Motor neuron (in vitro differentiated cells): ENCODE results near the gene SLC25A13. TPM values are rescaled to one million over a fixed set of nuclear protein-coding genes. Genes with fewer than 3 reads are reported as not detected.
"Not testable (repeated sequence)": the region's sequence is repeated elsewhere in the genome, so short reads cannot be mapped to it uniquely, and the experiment has no call there.

Experiments
- ATAC-seq, 8 experiments: fragments of 200-7000 bp; cut with Tn5 transposase; replicated peaks in 6 of 8; 2 replicates each; pipeline ENCODE4 v1.8.0; 2021; ENCODE audit warnings: mild to moderate bottlenecking in 8 of 8, moderate library complexity in 8 of 8
- H3K27ac ChIP-seq, 2 donors: fragments of 250-450 bp; sonication (Bioruptor Pico); 2 replicates each; pipeline ENCODE4 v1.9.0; 2021; ENCODE audit warnings: antibody characterized with exemption in 2 of 2, mild to moderate bottlenecking in 2 of 2, moderate library complexity in 1 of 2
- H3K4me1 ChIP-seq, 2 donors: fragments of 250-450 bp; sonication (Bioruptor Pico); replicated peaks in 1 of 2; 2 replicates each; pipeline ENCODE4 v1.6.1; 2021; ENCODE audit warnings: antibody characterized with exemption in 2 of 2, mild to moderate bottlenecking in 2 of 2, moderate library complexity in 1 of 2
- H3K4me3 ChIP-seq, 5 donors: fragments of 250-450 bp; sonication (Bioruptor Pico); 2 replicates each; pipeline ENCODE4 v1.9.0; 2021; ENCODE audit warnings: antibody characterized with exemption in 5 of 5, mild to moderate bottlenecking in 5 of 5, moderate library complexity in 4 of 5
- WGBS, 10 experiments: fragments of 450-650 bp; shearing (Covaris generic); methylation state at CpG; one replicate each; pipeline ENCODE4 v1.0.0; 2022; 5-methylcytosine and 5-hydroxymethylcytosine counted together
- in situ Hi-C, 9 experiments: fragments of 400-800 bp; cut with MboI; loops; one replicate each; pipeline ENCODE4 v1.15.0; 2021; ENCODE audit warnings: low sequenced_read_pairs in 9 of 9, low pct_unique_long_range_greater_than_20kb in 2 of 9; ENCODE audit not compliant: unreplicated experiment in 9 of 9
- total RNA-seq, 8 experiments: library from RNA; unstranded; fragments of 300-600 nt; gene quantifications; 2 replicates each; pipeline versions ENCODE4 v1.2.3 to v1.2.4, GENCODE V29; 2022

SLC25A13 gene
- total RNA-seq, 8 experiments from 2014 or later = 18.1 to 46.9 (median 29.1) TPM

- in situ Hi-C loops = no loop called here
- Histone ChIP-seq H3K4me3 (no peak overlapping the region), H3K27ac (no peak overlapping the region), H3K4me1 (no peaks in the 10 kb centered on the region)
- ATAC-seq = peak in 3 of 8 experiments; percentile 59 to 72 (median 62)
Measured at GRCh38 chr7:96179837-96180236, 142.1 kb downstream of the SLC25A13 start.

DNA sequence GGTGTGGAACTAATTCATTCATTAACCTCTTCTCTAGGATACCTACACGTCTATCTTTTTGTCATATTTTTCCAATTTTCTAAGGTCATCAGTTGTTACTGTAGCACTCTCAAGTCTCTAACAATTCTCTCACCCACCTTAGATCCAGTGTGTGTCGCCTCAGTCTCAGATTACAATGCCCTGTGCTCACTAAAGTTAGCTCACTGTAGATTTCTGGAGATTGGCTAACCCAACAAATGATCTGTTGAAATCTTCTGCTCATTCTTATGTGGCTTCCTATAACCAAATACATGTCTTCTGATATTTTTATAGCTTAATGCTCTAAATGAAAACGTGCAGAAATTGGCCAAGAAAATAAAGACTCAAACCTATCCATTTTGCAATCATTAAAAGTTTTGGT, 142.6 kb downstream of the SLC25A13 start:
- in situ Hi-C loops = no loop called here
- Histone ChIP-seq H3K27ac (no peak overlapping the region), H3K4me3 (no peak overlapping the region), H3K4me1 (no peaks in the 10 kb centered on the region)
- peak in 1 of 8 experiments; percentile 18 for ATAC-seq
- WGBS, 10 experiments = 47 to 100% (median 79%) methylated on average over 1 to 3 of the region's 3 CpGs; no CpG with 5 or more reads in 1 of the 10 experiments

GRCh38 chr7:96178581-96178980, 143.3 kb downstream of the SLC25A13 start:
- peak in 4 of 8 experiments; percentile 26 to 81 (median 64) for ATAC-seq
- no peak overlapping the region for H3K4me3 ChIP-seq
- no peaks in the 10 kb centered on the region for H3K4me1 ChIP-seq
- 17 to 86% (median 80%) methylated on average over 1 to 2 of the region's 2 CpGs; no CpG with 5 or more reads in 3 of the 10 experiments for WGBS, 10 experiments
- H3K27ac ChIP-seq = no peak overlapping the region
- in situ Hi-C loops = no loop called here

DNA sequence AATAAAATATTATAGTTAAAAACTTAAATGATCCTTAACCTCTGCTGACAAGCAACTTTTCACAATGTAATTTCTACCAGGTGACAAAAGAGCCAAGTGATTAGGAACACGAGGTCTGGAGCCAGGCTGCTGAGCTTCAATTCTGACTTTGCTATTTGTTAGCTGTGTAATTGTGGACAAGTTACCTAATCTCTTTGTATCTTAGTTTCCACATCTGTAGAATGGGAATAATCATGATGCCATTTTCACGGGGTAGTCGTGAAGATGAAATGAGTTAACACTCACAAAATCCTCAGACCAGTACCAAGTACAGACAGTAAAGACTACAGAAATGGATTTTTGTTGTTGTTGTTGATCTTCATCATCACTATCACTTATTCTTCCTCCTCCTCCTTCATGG, 144.5 kb downstream of the SLC25A13 start:
- in situ Hi-C loops = no loop called here
- 78 to 100% (median 100%) methylated on average over 1 to 3 of the region's 3 CpGs; no CpG with 5 or more reads in 1 of the 10 experiments for WGBS, 10 experiments
- Histone ChIP-seq H3K4me3 (no peak overlapping the region), H3K27ac (no peak overlapping the region), H3K4me1 (no peaks in the 10 kb centered on the region)
- ATAC-seq = no peak

DNA sequence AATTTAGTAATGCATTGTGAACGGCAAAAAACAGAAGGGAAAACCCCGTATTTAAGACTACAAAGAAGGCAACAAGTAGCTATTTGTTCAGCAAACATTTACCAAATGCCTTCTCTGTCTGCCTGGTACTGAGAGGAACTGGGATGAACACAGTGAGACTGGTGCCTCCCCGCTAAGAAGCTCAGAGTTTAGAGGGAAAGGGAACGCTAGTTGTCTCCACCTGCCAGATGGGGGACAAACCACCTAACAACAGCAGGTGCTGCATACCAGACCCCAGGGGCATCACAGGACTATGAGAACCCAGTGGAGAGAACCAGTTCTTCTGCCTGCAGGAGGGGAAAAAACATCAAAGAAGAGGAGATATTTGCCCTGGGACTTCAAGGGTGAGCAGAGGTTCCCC, 147.1 kb downstream of the SLC25A13 start:
- no peak overlapping the region for H3K4me3 ChIP-seq
- H3K4me1 ChIP-seq = no peaks in the 10 kb centered on the region
- 20 to 100% (median 64%) methylated on average over 1 to 3 of the region's 4 CpGs; no CpG with 5 or more reads in 3 of the 10 experiments for WGBS, 10 experiments
- H3K27ac ChIP-seq = no peak overlapping the region
- in situ Hi-C loops = no loop called here
- peak in 2 of 8 experiments; percentile 35 to 96 for ATAC-seq

DNA sequence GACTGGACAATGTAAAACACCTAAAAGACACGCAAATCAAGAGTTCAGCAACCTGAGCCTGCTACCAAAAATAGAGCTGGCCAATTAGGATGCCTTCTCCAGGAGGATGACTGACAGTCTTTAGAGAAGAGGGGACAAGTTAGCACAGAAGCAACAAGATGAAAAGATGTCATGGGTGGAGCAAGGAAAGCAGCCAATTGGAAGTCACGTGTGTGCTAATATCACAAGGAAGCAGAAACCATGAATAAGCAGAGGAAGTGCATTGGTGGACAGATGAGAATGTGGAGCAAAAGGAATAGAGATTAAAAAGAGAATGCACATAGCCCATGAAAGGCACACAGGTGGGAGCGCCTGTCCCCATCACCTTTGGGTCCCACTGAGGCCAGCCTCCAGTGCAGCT, 148.1 kb downstream of the SLC25A13 start:
- no peaks in the 10 kb centered on the region for H3K4me1 ChIP-seq
- WGBS, 10 experiments = 80 to 100% (median 100%) methylated on average over 1 to 3 of the region's 3 CpGs; no CpG with 5 or more reads in 1 of the 10 experiments
- H3K4me3 ChIP-seq = no peak overlapping the region
- in situ Hi-C loops = no loop called here
- ATAC-seq = no peak
- H3K27ac ChIP-seq = no peak overlapping the region

DNA sequence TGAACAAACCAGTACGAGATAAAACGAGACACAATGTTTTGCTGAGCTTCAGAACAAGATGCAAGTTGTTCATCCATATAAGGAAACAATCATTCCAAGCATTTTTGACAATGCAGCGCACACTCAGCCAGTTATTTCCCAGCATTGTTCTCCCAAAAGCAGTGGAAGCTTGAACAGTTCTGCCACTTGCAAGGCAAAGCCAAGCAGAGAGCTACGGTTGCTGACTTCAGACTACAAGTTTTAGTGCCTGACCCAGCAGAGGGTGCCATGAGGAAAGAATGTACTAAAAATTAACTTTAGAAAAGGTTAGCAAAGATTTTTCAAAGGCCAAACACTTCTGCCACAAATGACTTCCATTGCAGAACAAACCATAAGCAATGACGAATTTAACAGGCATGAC, 152.5 kb downstream of the SLC25A13 start:
- ATAC-seq = no peak
- no peaks in the 10 kb centered on the region for H3K4me1 ChIP-seq
- 64 to 93% (median 77%) methylated on average over 3 to 5 of the region's 5 CpGs for WGBS, 10 experiments
- no peak overlapping the region for H3K27ac ChIP-seq
- in situ Hi-C loops = no loop called here
- no peak overlapping the region for H3K4me3 ChIP-seq

DNA sequence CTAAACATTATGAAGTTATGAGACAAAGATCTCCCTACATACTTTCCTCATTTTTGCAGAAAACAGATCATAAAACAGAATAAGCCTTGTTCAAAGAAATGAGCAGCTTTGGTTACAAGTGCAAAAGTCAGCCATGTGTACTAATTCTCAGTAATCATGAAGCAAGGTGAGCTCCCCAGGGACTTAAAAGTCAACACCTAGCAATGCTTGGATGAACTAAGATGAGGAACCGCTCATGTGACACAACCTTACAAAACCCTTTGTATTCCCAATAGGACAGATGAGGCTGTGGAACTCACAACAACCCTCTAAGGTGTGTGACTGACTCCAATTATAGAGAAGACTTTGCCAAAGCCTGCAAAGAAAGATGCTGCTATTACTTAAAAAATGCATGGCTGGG, 154.5 kb downstream of the SLC25A13 start:
- ATAC-seq = no peak
- Histone ChIP-seq H3K4me3 (no peak overlapping the region), H3K4me1 (no peaks in the 10 kb centered on the region), H3K27ac (no peak overlapping the region)
- 100% methylated on average over 1 of the region's 1 CpG; no CpG with 5 or more reads in 7 of the 10 experiments for WGBS, 10 experiments
- in situ Hi-C loops = no loop called here

GRCh38 chr7:96161897-96162296, 160.0 kb downstream of the SLC25A13 start:
- H3K27ac ChIP-seq = no peak overlapping the region
- no peak overlapping the region for H3K4me3 ChIP-seq
- in situ Hi-C loops = no loop called here
- no peak for ATAC-seq
- H3K4me1 ChIP-seq = no peaks in the 10 kb centered on the region
- 83 to 100% (median 94%) methylated on average over 3 of the region's 3 CpGs; no CpG with 5 or more reads in 5 of the 10 experiments for WGBS, 10 experiments

- ATAC-seq = no peak
- 100% methylated on average over 1 of the region's 1 CpG; no CpG with 5 or more reads in 5 of the 10 experiments for WGBS, 10 experiments
- H3K4me3 ChIP-seq = no peak overlapping the region
- in situ Hi-C loops = no loop called here
- H3K27ac ChIP-seq = no peak overlapping the region
- no peaks in the 10 kb centered on the region for H3K4me1 ChIP-seq
Measured at GRCh38 chr7:96157856-96158255, 164.0 kb downstream of the SLC25A13 start.

DNA sequence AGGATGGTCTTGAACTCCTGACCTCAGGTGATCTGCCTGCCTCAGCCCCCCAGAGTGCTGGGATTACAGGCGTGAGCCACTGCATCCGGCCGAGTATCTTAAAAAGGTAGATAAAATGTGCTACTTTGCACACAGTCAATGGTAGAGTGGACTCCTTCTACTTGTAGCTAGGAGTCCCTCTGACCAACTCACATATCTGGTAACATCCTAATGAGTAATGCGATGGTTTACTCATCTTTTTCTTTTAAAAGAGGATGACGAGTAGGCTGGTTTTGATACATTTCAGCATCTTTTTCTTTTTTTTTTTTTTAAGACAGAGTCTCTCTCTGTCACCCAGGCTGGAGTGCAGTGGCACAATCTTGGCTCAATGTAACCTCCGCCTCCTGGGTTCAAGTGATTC, 167.4 kb downstream of the SLC25A13 start:
- 63 to 100% (median 93%) methylated on average over 1 to 6 of the region's 6 CpGs; no CpG with 5 or more reads in 5 of the 10 experiments for WGBS, 10 experiments

DNA sequence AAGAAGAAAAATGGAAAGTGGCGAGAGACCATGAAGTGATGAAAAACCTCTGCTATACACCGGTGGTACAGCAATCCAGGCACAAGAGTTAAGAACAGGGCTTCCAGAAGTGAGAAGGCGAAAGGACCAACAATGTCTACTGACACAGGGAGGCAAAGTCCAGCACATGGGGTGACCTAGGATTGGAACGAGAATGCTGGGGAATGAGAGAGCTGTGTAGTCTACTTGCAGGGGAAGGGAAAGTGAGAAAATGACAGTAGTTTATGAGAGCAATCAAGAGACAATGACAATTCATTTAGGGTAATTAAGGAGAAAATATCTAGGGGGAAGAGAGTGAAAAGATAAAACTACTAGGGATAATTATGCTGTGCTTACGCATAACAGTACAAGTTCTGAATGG, 169.2 kb downstream of the SLC25A13 start:
- in situ Hi-C loops = no loop called here
- H3K27ac ChIP-seq = no peak overlapping the region
- WGBS, 10 experiments = 83 to 100% (median 93%) methylated on average over 1 to 5 of the region's 5 CpGs
- no peaks in the 10 kb centered on the region for H3K4me1 ChIP-seq
- no peak overlapping the region for H3K4me3 ChIP-seq
- ATAC-seq = no peak

More for the DNA sequence above, 167.4 kb downstream of the SLC25A13 start:
- H3K4me3 ChIP-seq, H3K4me1 ChIP-seq, ATAC-seq, in situ Hi-C loops, H3K27ac ChIP-seq: not testable (repeated sequence)

- WGBS, 10 experiments = 86 to 100% (median 100%) methylated on average over 1 to 3 of the region's 3 CpGs; no CpG with 5 or more reads in 2 of the 10 experiments
- in situ Hi-C loops = no loop called here
- Histone ChIP-seq H3K4me1 (no peaks in the 10 kb centered on the region), H3K27ac (no peak overlapping the region), H3K4me3 (no peak overlapping the region)
- no peak for ATAC-seq
Measured at GRCh38 chr7:96151889-96152288, 170.0 kb downstream of the SLC25A13 start.

- in situ Hi-C loops = no loop called here
- ATAC-seq = no peak
- Histone ChIP-seq H3K4me1 (no peaks in the 10 kb centered on the region), H3K27ac (no peak overlapping the region), H3K4me3 (no peak overlapping the region)
- WGBS, 10 experiments = 20 to 100% (median 82%) methylated on average over 1 of the region's 1 CpG; no CpG with 5 or more reads in 4 of the 10 experiments
Measured at GRCh38 chr7:96144260-96144526, 177.7 kb downstream of the SLC25A13 start.
